ENCODE measurements around the gene SHKBP1.
"Not testable (repeated sequence)": the region's sequence is repeated elsewhere in the genome, so short reads cannot be mapped to it uniquely, and the experiment has no call there.

Gene SHKBP1

DNA sequence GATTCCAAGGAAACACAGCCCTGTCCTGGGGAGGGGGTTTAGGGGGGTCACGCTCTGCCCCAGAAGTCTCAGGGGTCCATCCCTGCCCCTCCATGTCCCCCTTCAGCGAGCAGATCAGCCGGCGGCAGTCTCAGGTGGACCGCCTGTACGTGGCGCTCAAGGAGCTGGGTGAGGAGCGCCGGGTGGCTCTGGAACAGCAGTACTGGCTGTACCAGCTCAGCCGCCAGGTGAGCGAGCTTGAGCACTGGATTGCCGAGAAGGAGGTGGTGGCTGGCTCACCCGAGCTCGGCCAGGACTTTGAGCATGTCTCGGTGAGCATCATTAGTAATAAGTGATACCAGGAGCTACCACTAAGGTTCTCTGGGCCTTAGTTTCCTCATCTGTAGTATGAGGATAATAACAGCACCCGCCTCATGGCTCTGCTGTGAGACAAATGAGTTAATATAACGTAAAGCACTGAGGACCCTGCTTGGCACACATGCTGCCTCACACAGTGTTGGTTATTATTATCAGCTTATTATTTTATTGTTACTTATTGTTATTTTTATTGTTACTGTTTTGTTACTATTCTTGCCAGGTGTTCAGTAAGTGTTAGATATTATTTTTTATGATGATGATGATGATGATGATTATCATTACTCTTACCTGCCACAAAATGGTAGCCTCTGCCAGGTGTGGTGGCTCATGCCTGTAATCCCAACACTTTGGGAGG lies 20.5 kb upstream of the SHKBP1 start:
- ChIA-PET CTCF (interaction anchor here (1.2 to 3.5 kb wide), 7 partner anchors 8 to 78 kb away, joined by 3 to 11 read pairs (median 4); no protein-coding TSS in a partner anchor), POLR2A (no interaction called here)
- DNase-seq (ENCODE audit: extremely low spot score): no peak
- TF ChIP-seq, protein P1, sequence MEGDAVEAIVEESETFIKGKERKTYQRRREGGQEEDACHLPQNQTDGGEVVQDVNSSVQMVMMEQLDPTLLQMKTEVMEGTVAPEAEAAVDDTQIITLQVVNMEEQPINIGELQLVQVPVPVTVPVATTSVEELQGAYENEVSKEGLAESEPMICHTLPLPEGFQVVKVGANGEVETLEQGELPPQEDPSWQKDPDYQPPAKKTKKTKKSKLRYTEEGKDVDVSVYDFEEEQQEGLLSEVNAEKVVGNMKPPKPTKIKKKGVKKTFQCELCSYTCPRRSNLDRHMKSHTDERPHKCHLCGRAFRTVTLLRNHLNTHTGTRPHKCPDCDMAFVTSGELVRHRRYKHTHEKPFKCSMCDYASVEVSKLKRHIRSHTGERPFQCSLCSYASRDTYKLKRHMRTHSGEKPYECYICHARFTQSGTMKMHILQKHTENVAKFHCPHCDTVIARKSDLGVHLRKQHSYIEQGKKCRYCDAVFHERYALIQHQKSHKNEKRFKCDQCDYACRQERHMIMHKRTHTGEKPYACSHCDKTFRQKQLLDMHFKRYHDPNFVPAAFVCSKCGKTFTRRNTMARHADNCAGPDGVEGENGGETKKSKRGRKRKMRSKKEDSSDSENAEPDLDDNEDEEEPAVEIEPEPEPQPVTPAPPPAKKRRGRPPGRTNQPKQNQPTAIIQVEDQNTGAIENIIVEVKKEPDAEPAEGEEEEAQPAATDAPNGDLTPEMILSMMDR (IDR thresholded peaks at IDR 0.05; ENCODE audit: control extremely low read depth, extremely low read depth, low read depth, missing control alignments): no peak

DNA sequence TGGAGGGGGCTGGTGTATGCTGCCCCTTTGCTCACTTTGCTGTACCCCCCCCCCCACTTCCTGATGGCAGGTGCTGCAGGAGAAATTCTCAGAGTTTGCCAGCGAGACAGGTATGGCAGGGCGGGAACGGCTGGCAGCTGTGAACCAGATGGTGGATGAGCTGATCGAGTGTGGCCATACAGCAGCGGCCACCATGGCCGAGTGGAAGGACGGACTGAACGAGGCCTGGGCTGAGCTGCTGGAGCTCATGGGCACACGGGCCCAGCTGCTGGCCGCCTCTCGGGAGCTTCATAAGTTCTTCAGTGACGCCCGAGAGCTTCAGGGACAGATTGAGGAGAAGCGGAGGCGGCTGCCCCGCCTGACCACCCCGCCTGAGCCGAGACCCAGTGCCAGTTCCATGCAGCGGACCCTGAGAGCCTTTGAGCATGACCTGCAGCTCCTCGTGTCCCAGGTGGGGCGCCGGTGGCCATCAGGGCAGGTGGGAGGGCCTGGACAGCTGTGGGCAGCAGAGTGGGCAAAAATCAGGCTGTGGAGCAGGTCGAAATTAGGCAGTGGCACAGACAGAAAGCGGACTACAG lies 19.6 kb upstream of the SHKBP1 start:
- TF ChIP-seq, protein P1 (IDR thresholded peaks at IDR 0.05; ENCODE audit: control extremely low read depth, extremely low read depth, low read depth, missing control alignments): no peak
- no peak for DNase-seq (ENCODE audit: extremely low spot score)
- ChIA-PET POLR2A (no interaction called here), CTCF (interaction anchor here (1.2 to 3.5 kb wide), 4 partner anchors 8 to 46 kb away, joined by 3 to 11 read pairs (median 4); no protein-coding TSS in a partner anchor)

DNA sequence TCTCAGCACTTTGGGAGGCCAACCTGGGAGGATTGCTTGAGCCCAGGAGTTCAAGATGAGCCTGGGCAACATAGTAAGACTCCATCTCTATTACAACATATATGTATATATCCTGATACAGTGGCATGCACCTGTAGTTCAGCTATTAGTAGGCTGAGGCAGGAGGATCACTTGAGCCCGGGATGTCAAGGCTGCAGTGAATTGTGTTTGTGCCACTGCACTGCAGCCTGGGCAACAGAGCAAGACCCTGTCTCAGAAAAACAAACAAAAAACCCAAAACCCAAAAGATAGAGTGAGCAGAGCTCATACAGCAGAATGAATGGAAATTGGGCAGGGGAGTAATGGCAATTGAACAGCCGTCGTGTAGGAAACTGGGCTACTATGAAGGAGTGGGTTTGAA lies 17.3 kb upstream of the SHKBP1 start:
- ChIA-PET POLR2A (no interaction called here), CTCF (interaction anchor here (1.0 to 1.4 kb wide), 3 partner anchors 8 to 43 kb away, joined by 3 to 4 read pairs (median 3); no protein-coding TSS in a partner anchor)
- no peak for DNase-seq (ENCODE audit: extremely low spot score)
- TF ChIP-seq, protein P1 (IDR thresholded peaks at IDR 0.05; ENCODE audit: control extremely low read depth, extremely low read depth, low read depth, missing control alignments): no peak

DNA sequence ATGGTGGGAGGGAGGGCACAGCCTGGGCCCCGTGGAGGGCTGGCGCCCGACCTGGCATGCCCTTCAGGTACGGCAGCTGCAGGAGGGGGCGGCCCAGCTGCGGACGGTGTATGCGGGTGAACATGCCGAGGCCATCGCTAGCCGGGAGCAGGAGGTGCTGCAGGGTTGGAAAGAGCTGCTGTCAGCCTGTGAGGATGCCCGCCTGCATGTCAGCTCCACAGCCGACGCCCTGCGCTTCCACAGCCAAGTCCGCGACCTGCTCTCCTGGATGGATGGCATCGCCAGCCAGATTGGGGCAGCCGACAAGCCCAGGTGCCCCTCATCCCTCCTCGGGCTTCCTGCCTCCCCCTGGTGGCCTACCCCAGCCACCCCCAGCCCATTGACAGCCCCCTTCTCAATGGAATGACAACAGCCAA lies 16.6 kb upstream of the SHKBP1 start:
- ChIA-PET CTCF (interaction anchor here (1.0 kb wide), 1 partner anchor 9 kb away, joined by 3 read pairs; no protein-coding TSS in a partner anchor), POLR2A (no interaction called here)
- no peak for DNase-seq (ENCODE audit: extremely low spot score)
- TF ChIP-seq, protein P1 (IDR thresholded peaks at IDR 0.05; ENCODE audit: control extremely low read depth, extremely low read depth, low read depth, missing control alignments): no peak

DNA sequence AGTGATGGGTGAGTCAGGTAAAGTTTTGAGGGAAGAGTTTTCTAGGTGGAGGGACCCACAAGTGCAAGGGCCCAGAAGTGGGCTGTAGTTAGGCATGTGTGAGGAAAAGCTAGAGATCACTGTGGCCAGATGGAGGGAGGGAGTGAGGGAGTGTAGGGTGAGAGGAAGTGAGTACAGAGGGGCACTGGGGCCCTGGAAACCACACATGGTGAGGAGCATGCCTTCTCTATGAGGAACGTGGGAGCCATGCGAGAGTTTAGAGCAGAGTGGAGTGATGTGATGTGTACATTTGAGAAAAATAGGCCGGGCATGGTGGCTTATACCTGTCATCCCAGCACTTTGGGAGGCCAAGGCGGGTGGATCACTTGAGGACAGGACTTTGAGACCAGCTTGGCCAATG lies 14.7 kb upstream of the SHKBP1 start:
- no peak for DNase-seq (ENCODE audit: extremely low spot score)
- TF ChIP-seq, protein P1 (IDR thresholded peaks at IDR 0.05; ENCODE audit: control extremely low read depth, extremely low read depth, low read depth, missing control alignments): no peak
- ChIA-PET CTCF (interaction anchor here (0.6 to 1.4 kb wide), 2 partner anchors 41 to 73 kb away, joined by 3 read pairs; no protein-coding TSS in a partner anchor), POLR2A (no interaction called here)

DNA sequence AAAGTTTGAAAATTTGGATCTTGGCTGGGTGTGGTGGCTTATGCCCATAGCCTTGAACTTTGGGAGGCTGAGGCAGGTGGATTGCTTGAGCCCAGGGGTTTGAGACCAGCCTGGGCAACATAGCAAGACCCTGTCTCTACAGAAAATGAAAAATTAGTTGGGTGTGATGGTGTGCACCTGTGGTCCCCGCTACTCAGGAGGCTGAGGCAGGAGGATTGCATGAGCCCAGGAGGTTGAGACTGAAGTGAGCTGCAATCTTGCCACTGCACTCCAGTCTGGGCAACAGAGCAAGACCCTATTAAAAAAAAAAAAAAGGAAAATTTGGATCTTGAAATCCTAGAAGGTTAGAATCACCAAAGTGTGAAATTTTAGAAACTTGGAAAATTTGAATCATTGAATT lies 12.1 kb upstream of the SHKBP1 start:
- POLR2A ChIA-PET; DNase-seq (ENCODE audit: extremely low spot score): not testable (repeated sequence)
- CTCF ChIA-PET: interaction anchor here (1.0 kb wide), 1 partner anchor 38 kb away, joined by 4 read pairs; no protein-coding TSS in a partner anchor

DNA sequence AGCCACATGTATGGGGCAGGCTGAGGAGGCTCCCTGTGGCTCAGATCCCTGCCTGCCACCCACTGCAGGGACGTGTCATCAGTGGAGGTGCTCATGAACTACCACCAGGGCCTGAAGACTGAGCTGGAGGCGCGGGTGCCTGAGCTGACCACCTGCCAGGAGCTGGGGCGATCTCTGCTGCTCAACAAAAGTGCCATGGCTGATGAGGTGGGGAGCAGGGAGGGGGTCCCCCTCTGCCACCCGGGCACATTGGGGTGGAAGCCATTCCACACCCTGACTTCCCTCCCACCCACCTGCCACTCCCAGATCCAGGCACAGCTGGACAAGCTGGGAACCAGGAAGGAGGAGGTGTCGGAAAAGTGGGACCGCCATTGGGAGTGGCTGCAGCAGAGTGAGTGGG lies 11.3 kb upstream of the SHKBP1 start:
- DNase-seq (ENCODE audit: extremely low spot score): no peak
- ChIA-PET POLR2A (no interaction called here), CTCF (no interaction called here)
- TF ChIP-seq, protein P1 (IDR thresholded peaks at IDR 0.05; ENCODE audit: control extremely low read depth, extremely low read depth, low read depth, missing control alignments): no peak

Measured in GM10248 (cell line).